H1 (cell line): ENCODE results near the gene FAT2. TPM values are rescaled to one million over a fixed set of nuclear protein-coding genes. Genes with fewer than 3 reads are reported as not detected.
A peak's percentile ranks its signal among the peaks of the same experiment; 100 is the strongest.

Experiments
- CTCF ChIA-PET: fragments of 300-600 bp; sonication (Branson Sonifier 250); formaldehyde crosslinking; loops from one replicate; lab custom pipeline; 2021; ENCODE audit not compliant: partially characterized antibody; lab: Charles Lee
- POLR2A ChIA-PET: fragments of 300-600 bp; sonication (Branson Sonifier 250); formaldehyde crosslinking; loops from one replicate; lab custom pipeline; 2021; ENCODE audit warnings: inconsistent platforms; ENCODE audit not compliant: partially characterized antibody; lab: Charles Lee
- DNase-seq, 2 experiments: peaks; one replicate each; pipeline versions ENCODE4 v3.0.0 to v3.0.0-alpha.2; 2010 to 2022; ENCODE audit warnings: low spot score in 2 of 2, low read depth in 1 of 2, mixed read lengths in 1 of 2
- FAIRE-seq: peaks from 2 replicates; lab custom pipeline; 2011; peaks lifted over from hg19 to GRCh38; lab: Jason Lieb, UNC
- H2AFZ ChIP-seq: 2 replicates; pipeline ENCODE4 v1.8.1; 2012; ENCODE audit warnings: low read length, inconsistent platforms
- H2AK5ac ChIP-seq: 2 replicates; pipeline ENCODE4 v1.6.1; 2013; ENCODE audit warnings: low read depth, low read length
- H2BK120ac ChIP-seq: replicated peaks from 2 replicates; pipeline ENCODE3; 2013; ENCODE audit warnings: low read depth, low read length, inconsistent platforms
- H2BK12ac ChIP-seq: 2 replicates; pipeline ENCODE4 v1.6.1; 2013; ENCODE audit warnings: low read depth, low read length
- H2BK15ac ChIP-seq: 2 replicates; pipeline ENCODE4 v1.6.1; 2013; ENCODE audit warnings: low read length
- H2BK20ac ChIP-seq: 2 replicates; pipeline ENCODE4 v1.6.1; 2013; ENCODE audit warnings: low read length
- H2BK5ac ChIP-seq: 2 replicates; pipeline ENCODE4 v1.6.1; 2013; ENCODE audit warnings: low read depth, low read length
- H3K14ac ChIP-seq: 2 replicates; pipeline ENCODE4 v1.6.1; 2013; ENCODE audit warnings: inconsistent platforms; ENCODE audit not compliant: insufficient read length
- H3K18ac ChIP-seq: 2 replicates; pipeline ENCODE4 v1.6.1; 2013; ENCODE audit warnings: low read length; ENCODE audit errors: extremely low read depth
- H3K23ac ChIP-seq: 2 replicates; pipeline ENCODE4 v1.6.1; 2013; ENCODE audit warnings: inconsistent platforms; ENCODE audit not compliant: insufficient read length
- H3K23me2 ChIP-seq: 2 replicates; pipeline ENCODE4 v1.6.1; 2013; ENCODE audit warnings: low read depth, low read length
- H3K27ac ChIP-seq: 2 replicates; pipeline ENCODE4 v1.6.1; 2011; ENCODE audit warnings: low read depth, low read length, inconsistent platforms
- H3K27me3 ChIP-seq, 4 experiments: replicated peaks in 1 of 4; 1 replicate in 1 of 4; 2 replicates in 3 of 4; pipeline versions ENCODE4 v1.6.1 to v1.8.1; 2011 to 2013; ENCODE audit warnings: low read length in 3 of 4, mild to moderate bottlenecking in 3 of 4, inconsistent platforms in 2 of 4, mixed read lengths in 2 of 4, moderate library complexity in 1 of 4; ENCODE audit not compliant: control insufficient read depth in 3 of 4, insufficient read depth in 3 of 4; ENCODE audit errors: extremely low read depth in 1 of 4
- H3K36me3 ChIP-seq, 4 experiments: 2 replicates each; pipeline versions ENCODE4 v1.6.1 to v1.8.1; 2011 to 2013; ENCODE audit warnings: mild to moderate bottlenecking in 4 of 4, low read length in 3 of 4, moderate library complexity in 2 of 4, control low read depth in 1 of 4, inconsistent platforms in 1 of 4; ENCODE audit not compliant: insufficient read depth in 4 of 4, control insufficient read depth in 2 of 4
- H3K4ac ChIP-seq: replicated peaks from 2 replicates; pipeline ENCODE3; 2013; ENCODE audit warnings: low read length, low read depth, mixed read lengths, inconsistent platforms; ENCODE audit not compliant: insufficient read length
- H3K4me1 ChIP-seq, 4 experiments: replicated peaks in 1 of 4; 1 replicate in 1 of 4; 2 replicates in 3 of 4; pipeline versions ENCODE4 v1.6.1 to v1.8.1; 2011 to 2013; ENCODE audit warnings: low read length in 3 of 4, inconsistent platforms in 2 of 4, mixed read lengths in 1 of 4; ENCODE audit not compliant: insufficient read depth in 4 of 4, control insufficient read depth in 3 of 4
- H3K4me2 ChIP-seq, 2 experiments: 2 replicates each; pipeline versions ENCODE4 v1.6.1 to v1.8.1; 2011 to 2013; ENCODE audit warnings: low read depth in 2 of 2, low read length in 2 of 2, control low read depth in 1 of 2, inconsistent platforms in 1 of 2, mild to moderate bottlenecking in 1 of 2; ENCODE audit not compliant: insufficient read depth in 1 of 2
- H3K4me3 ChIP-seq, 4 experiments: fragments of 200-600, 300-600 bp in 1 of 4; sonication (generic), shearing (Covaris generic), sonication (Bioruptor Twin) in 1 of 4; 2 replicates each; pipeline versions ENCODE4 v1.5.1 to v1.8.1; 2011 to 2016; ENCODE audit warnings: low read length in 4 of 4, low read depth in 3 of 4, control low read depth in 2 of 4, inconsistent platforms in 2 of 4, mild to moderate bottlenecking in 2 of 4, mixed read lengths in 1 of 4, moderate library complexity in 1 of 4; ENCODE audit not compliant: insufficient read depth in 2 of 4; ENCODE audit errors: extremely low read depth in 1 of 4
- H3K56ac ChIP-seq: replicated peaks from 2 replicates; pipeline ENCODE3; 2013; ENCODE audit warnings: low read depth, mild to moderate bottlenecking, mixed read lengths, low read length, inconsistent platforms; ENCODE audit not compliant: insufficient read length
- H3K79me1 ChIP-seq: 2 replicates; pipeline ENCODE4 v1.6.1; 2013; ENCODE audit warnings: low read depth, low read length, control low read depth
- H3K79me2 ChIP-seq, 2 experiments: 2 replicates each; pipeline versions ENCODE4 v1.6.1 to v1.8.1; 2012 to 2013; ENCODE audit warnings: low read length in 2 of 2, mild to moderate bottlenecking in 2 of 2, inconsistent platforms in 1 of 2; ENCODE audit not compliant: insufficient read depth in 2 of 2, control insufficient read depth in 1 of 2
- H3K9ac ChIP-seq, 4 experiments: replicated peaks in 1 of 4; 1 replicate in 1 of 4; 2 replicates in 3 of 4; pipeline versions ENCODE4 v1.6.1 to v1.8.1; 2011 to 2013; ENCODE audit warnings: low read depth in 3 of 4, low read length in 3 of 4, control low read depth in 2 of 4, mild to moderate bottlenecking in 2 of 4, moderate library complexity in 2 of 4, inconsistent platforms in 1 of 4; ENCODE audit errors: extremely low read depth in 1 of 4
- H3K9me3 ChIP-seq, 2 experiments: 2 replicates each; pipeline versions ENCODE4 v1.6.1 to v1.8.1; 2012 to 2013; ENCODE audit warnings: mild to moderate bottlenecking in 2 of 2, moderate library complexity in 2 of 2, control low read depth in 1 of 2, inconsistent platforms in 1 of 2, low read depth in 1 of 2, low read length in 1 of 2, mixed read lengths in 1 of 2; ENCODE audit not compliant: insufficient read depth in 2 of 2
- H4K20me1 ChIP-seq, 2 experiments: replicated peaks in 1 of 2; 2 replicates each; pipeline versions ENCODE3 to v1.8.1; 2011 to 2013; ENCODE audit warnings: inconsistent platforms in 2 of 2, low read length in 2 of 2, mild to moderate bottlenecking in 1 of 2; ENCODE audit not compliant: insufficient read depth in 2 of 2, control insufficient read depth in 1 of 2
- H4K5ac ChIP-seq: 2 replicates; pipeline ENCODE4 v1.6.1; 2013; ENCODE audit warnings: low read length, low read depth, mixed read lengths, inconsistent platforms; ENCODE audit not compliant: insufficient read length
- H4K8ac ChIP-seq: 2 replicates; pipeline ENCODE4 v1.8.0; 2013; ENCODE audit warnings: mild to moderate bottlenecking, moderate library complexity, low read length, inconsistent platforms; ENCODE audit not compliant: insufficient read depth; ENCODE audit errors: extremely low read depth
- H4K91ac ChIP-seq: replicated peaks from 2 replicates; pipeline ENCODE3; 2013; ENCODE audit warnings: low read length, mixed read lengths, inconsistent platforms; ENCODE audit not compliant: insufficient read length
- CHD2 ChIP-seq: IDR thresholded peaks from 2 replicates; pipeline ENCODE4 v1.6.1; 2012; ENCODE audit warnings: low read length, improper control_type of control experiment
- KDM5A ChIP-seq: fragments of 200-600 bp; IDR thresholded peaks from 2 replicates; pipeline ENCODE4 v1.7.1; 2012; ENCODE audit warnings: mild to moderate bottlenecking, low read length, inconsistent platforms, mixed read lengths
- MAFK ChIP-seq: IDR thresholded peaks from 2 replicates; pipeline ENCODE4 v1.6.1; 2012; ENCODE audit warnings: low read depth, mild to moderate bottlenecking, improper control_type of control experiment, low read length
- NANOG ChIP-seq: IDR thresholded peaks from 2 replicates; pipeline ENCODE4 v1.6.1; 2011; ENCODE audit warnings: low read length, low read depth, mild to moderate bottlenecking, inconsistent platforms; ENCODE audit not compliant: insufficient read depth, poor library complexity, severe bottlenecking
- PHF8 ChIP-seq: fragments of 200-600 bp; sonication (generic); conservative IDR thresholded peaks from 2 replicates; pipeline ENCODE4 v1.7.1; 2012; ENCODE audit warnings: low read depth, mild to moderate bottlenecking, inconsistent platforms, low read length, moderate library complexity
- RNF2 ChIP-seq: fragments of 200-900, 300-1000 bp; sonication (generic); IDR thresholded peaks from 2 replicates; pipeline ENCODE4 v1.7.1; 2016; ENCODE audit warnings: borderline replicate concordance, low read depth, mild to moderate bottlenecking, antibody characterized with exemption, low read length; ENCODE audit not compliant: poor library complexity, severe bottlenecking; ENCODE audit errors: missing control alignments
- SRF ChIP-seq: IDR thresholded peaks from 2 replicates; pipeline ENCODE4 v1.6.1; 2011; ENCODE audit warnings: mild to moderate bottlenecking, low read depth, low read length, moderate library complexity
- WGBS, 2 experiments: shearing (Covaris generic) in 1 of 2; methylation state at CpG; one replicate each; pipeline versions ENCODE4 v1.1.6 to v1.1.7; 2013 to 2015; ENCODE audit warnings: low lambda C conversion rate in 2 of 2, mixed read lengths in 2 of 2, inconsistent platforms in 1 of 2, low coverage in 1 of 2, missing lambda C conversion rate in 1 of 2; ENCODE audit not compliant: insufficient replicate concordance in 2 of 2, insufficient coverage in 1 of 2, insufficient read length in 1 of 2; ENCODE audit errors: extremely low coverage in 1 of 2, missing lambda C conversion rate in 1 of 2; 5-methylcytosine and 5-hydroxymethylcytosine counted together
- polyA plus RNA-seq, 7 experiments: library from polyadenylated mRNA; depleted of rRNA in 3 of 7; stranded (reverse) in 5 of 7; unstranded in 2 of 7; fragments of >200 nt in 5 of 7; fragments of 200-250 nt in 2 of 7; gene quantifications; 1 replicate in 5 of 7; 2 replicates in 1 of 7; 4 replicates in 1 of 7; pipeline versions ENCODE4 v1.2.1 to v1.2.3, GENCODE V29; 2011 to 2013; ENCODE audit warnings: missing spikeins in 2 of 7, mixed read lengths in 2 of 7
- total RNA-seq: library from RNA; stranded (reverse); fragmentation: NEBNext Ultra II Directional; extraction: Animal tissue kit (Norgen Biotek cat#: 25700); gene quantifications from 2 replicates; pipeline ENCODE4 v1.2.1, GENCODE V29; 2021
- TF ChIP-seq, protein P1 (sequence below): IDR thresholded peaks from 2 replicates; pipeline ENCODE4 v1.6.1; 2012; ENCODE audit warnings: low read length, inconsistent platforms

Gene FAT2
- total and polyA plus RNA-seq, 2 of the 8 experiments (the other 6 are each of a cell fraction or from before 2014, with no cell fraction given) = 0.12 to 0.30 TPM

DNA sequence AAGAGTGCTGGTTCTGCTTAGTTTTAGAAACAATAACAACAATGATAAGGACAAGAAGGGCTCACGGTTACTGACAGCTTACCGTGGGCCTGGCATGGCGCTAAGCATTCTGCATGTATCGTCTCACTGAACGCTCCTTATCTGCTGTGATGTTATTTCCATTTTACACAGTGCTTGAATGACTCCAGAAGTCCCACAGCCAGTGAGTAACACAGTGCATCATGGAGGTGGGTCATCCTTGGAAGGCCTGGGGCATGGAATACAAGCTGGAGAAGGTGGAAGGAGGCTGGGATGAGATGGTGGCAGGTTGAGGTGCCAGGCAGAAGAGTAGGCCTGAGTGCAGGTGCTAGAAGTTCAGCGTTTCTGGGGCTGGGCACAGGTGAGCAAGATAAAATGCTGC, 36.5 kb upstream of the FAT2 start:
- no peaks in the 10 kb centered on the region for H3K79me1 ChIP-seq
- H3K4me3 ChIP-seq = no peak overlapping the region
- no peaks in the 10 kb centered on the region for H3K9me3 ChIP-seq
- H2BK12ac ChIP-seq = no peak overlapping the region
- H3K4me2 ChIP-seq = no peak overlapping the region
- H2BK120ac ChIP-seq = no peak overlapping the region
- WGBS, 2 experiments = 93% methylated on average over 6 of the region's 6 CpGs; no CpG with 5 or more reads in 1 of the 2 experiments
- no peak overlapping the region for H2BK5ac ChIP-seq
- no peaks in the 10 kb centered on the region for H3K4me1 ChIP-seq
- H3K4ac ChIP-seq = no peak overlapping the region
- no peaks in the 10 kb centered on the region for H3K23me2 ChIP-seq
- H2BK20ac ChIP-seq = no peak overlapping the region
- peak overlapping the region; percentile 17; the same call in 1 of the 2 replicates for H4K8ac ChIP-seq
- ChIA-PET POLR2A (no interaction called here), CTCF (interaction anchor here (0.6 to 5.7 kb wide), 9 partner anchors 10 to 343 kb away, joined by 3 to 32 read pairs (median 3); partner anchors contain the start of gene SLC36A1)
- no peak overlapping the region for H3K23ac ChIP-seq
- H3K79me2 ChIP-seq = no peaks in the 10 kb centered on the region
- H2BK15ac ChIP-seq = no peak overlapping the region
- H2AK5ac ChIP-seq = no peak overlapping the region
- no peak overlapping the region for H3K14ac ChIP-seq
- DNase-seq (no peak), FAIRE-seq (no peak)
- no peak overlapping the region for H2AFZ ChIP-seq
- H3K27me3 ChIP-seq = no peaks in the 10 kb centered on the region
- no peak overlapping the region for H4K5ac ChIP-seq
- H3K56ac ChIP-seq = no peak overlapping the region
- no peaks in the 10 kb centered on the region for H4K20me1 ChIP-seq
- no peak overlapping the region for H3K9ac ChIP-seq
- H3K27ac ChIP-seq = no peak overlapping the region
- no peak for TF ChIP-seq MAFK
- TF ChIP-seq, protein P1, sequence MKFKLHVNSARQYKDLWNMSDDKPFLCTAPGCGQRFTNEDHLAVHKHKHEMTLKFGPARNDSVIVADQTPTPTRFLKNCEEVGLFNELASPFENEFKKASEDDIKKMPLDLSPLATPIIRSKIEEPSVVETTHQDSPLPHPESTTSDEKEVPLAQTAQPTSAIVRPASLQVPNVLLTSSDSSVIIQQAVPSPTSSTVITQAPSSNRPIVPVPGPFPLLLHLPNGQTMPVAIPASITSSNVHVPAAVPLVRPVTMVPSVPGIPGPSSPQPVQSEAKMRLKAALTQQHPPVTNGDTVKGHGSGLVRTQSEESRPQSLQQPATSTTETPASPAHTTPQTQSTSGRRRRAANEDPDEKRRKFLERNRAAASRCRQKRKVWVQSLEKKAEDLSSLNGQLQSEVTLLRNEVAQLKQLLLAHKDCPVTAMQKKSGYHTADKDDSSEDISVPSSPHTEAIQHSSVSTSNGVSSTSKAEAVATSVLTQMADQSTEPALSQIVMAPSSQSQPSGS = no peak
- no peak for TF ChIP-seq CHD2
- TF ChIP-seq PHF8 = no peak
- no peak for TF ChIP-seq RNF2
- no peak for TF ChIP-seq SRF
- TF ChIP-seq NANOG = no peak
- TF ChIP-seq KDM5A = no peak
- no peaks in the 10 kb centered on the region for H3K36me3 ChIP-seq
- no peak overlapping the region for H4K91ac ChIP-seq
- H3K18ac ChIP-seq = no peak overlapping the region
